Daoy (cell line): ENCODE results near the gene PTPRN2. TPM values are rescaled to one million over a fixed set of nuclear protein-coding genes. Genes with fewer than 3 reads are reported as not detected.
"Not testable (repeated sequence)": the region's sequence is repeated elsewhere in the genome, so short reads cannot be mapped to it uniquely, and the experiment has no call there.

Source experiments
- DNase-seq: peaks from one replicate; pipeline ENCODE4 v3.0.0-alpha.2; 2015; ENCODE audit warnings: low read depth
- total RNA-seq: library from RNA; depleted of rRNA; stranded (reverse); fragments of >200 nt; shearing (Covaris generic); gene quantifications from 2 replicates; pipeline ENCODE4 v1.2.3, GENCODE V29; 2014

The PTPRN2 gene
- total RNA-seq, 1 experiment from 2014 or later: 8.3 TPM

GRCh38 chr7:157509226-157509625 is 1078.4 kb downstream of the PTPRN2 start:
- no peak for DNase-seq

GRCh38 chr7:157508477-157508881 is 1079.1 kb downstream of the PTPRN2 start:
- no peak for DNase-seq

GRCh38 chr7:157507987-157508386 is 1079.6 kb downstream of the PTPRN2 start:
- no peak for DNase-seq

GRCh38 chr7:157506268-157506667 is 1081.4 kb downstream of the PTPRN2 start:
- no peak for DNase-seq

GRCh38 chr7:157505646-157506045 is 1082.0 kb downstream of the PTPRN2 start:
- DNase-seq: no peak

- DNase-seq: no peak
Measured at GRCh38 chr7:157503229-157503628, 1084.4 kb downstream of the PTPRN2 start.

- DNase-seq: peak; percentile 84
Measured at GRCh38 chr7:157502701-157503111, 1084.9 kb downstream of the PTPRN2 start.

- no peak for DNase-seq
Measured at GRCh38 chr7:157501581-157501980, 1086.0 kb downstream of the PTPRN2 start.

GRCh38 chr7:157500989-157501540 is 1086.6 kb downstream of the PTPRN2 start:
- not testable (repeated sequence) for DNase-seq

- no peak for DNase-seq
Measured at GRCh38 chr7:157500171-157500960, 1087.3 kb downstream of the PTPRN2 start.

- no peak for DNase-seq
Measured at GRCh38 chr7:157499835-157500153, 1087.8 kb downstream of the PTPRN2 start.

GRCh38 chr7:157499121-157499834 is 1088.3 kb downstream of the PTPRN2 start:
- DNase-seq: no peak

GRCh38 chr7:157498657-157499056 is 1089.0 kb downstream of the PTPRN2 start:
- DNase-seq: peak; percentile 51

- no peak for DNase-seq
Measured at GRCh38 chr7:157497744-157498651, 1089.6 kb downstream of the PTPRN2 start.

GRCh38 chr7:157497367-157497743 is 1090.3 kb downstream of the PTPRN2 start:
- DNase-seq: no peak

GRCh38 chr7:157496416-157497275 is 1091.0 kb downstream of the PTPRN2 start:
- DNase-seq: peak; percentile 2

GRCh38 chr7:157495594-157495993 is 1092.0 kb downstream of the PTPRN2 start:
- DNase-seq: no peak

- DNase-seq: no peak
Measured at GRCh38 chr7:157495177-157495553, 1092.5 kb downstream of the PTPRN2 start.

GRCh38 chr7:157494506-157495176 is 1093.0 kb downstream of the PTPRN2 start:
- no peak for DNase-seq

- DNase-seq: no peak
Measured at GRCh38 chr7:157493776-157494175, 1093.8 kb downstream of the PTPRN2 start.
